NCI-H2196 treated with DMSO at 0.1 percent for 48 hours (cell line): ENCODE data around the gene CYP3A7.
"Not testable (repeated sequence)": the region's sequence is repeated elsewhere in the genome, so short reads cannot be mapped to it uniquely, and the experiment has no call there.

Source experiments
- DNase-seq: peaks from one replicate; lab custom pipeline; 2025; ENCODE audit not compliant: unreplicated experiment; lab: John Stamatoyannopoulos, UW

CYP3A7 gene

DNA sequence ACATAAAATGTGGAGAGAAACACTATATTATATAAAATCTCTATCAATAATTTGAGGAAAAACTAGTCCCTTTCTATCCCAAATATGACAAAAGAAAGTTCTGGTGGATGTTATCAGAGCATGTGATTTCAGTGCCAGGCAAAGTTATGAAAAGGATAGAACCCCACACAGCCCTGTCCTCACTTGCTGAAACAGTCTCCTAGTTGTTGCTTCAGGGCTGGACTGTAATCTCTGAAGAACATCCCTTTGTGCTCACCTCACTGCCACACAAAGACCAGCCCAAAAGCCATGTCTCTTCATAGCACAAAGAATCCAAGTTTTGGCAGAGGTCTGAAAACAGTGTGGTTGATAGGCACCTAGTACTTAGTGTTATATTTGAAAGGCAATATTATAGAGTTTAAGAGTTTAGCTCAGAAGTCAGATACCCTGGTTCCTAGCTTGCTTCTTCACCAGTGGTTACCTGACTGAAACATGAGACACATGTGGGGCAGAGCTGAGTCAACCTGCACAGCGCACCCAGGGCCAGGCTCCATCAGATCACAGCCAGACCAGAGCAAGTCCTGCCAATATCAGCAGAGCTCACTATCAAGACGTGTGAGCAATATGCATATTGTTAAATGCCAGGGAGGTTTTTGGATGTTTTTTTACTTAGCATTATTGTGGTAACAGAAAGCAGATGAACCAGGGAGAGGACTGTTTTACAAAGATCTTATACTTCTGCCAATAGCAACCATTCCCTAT, 25.0 kb downstream of the CYP3A7 start:
- DNase-seq, result no peak

DNA sequence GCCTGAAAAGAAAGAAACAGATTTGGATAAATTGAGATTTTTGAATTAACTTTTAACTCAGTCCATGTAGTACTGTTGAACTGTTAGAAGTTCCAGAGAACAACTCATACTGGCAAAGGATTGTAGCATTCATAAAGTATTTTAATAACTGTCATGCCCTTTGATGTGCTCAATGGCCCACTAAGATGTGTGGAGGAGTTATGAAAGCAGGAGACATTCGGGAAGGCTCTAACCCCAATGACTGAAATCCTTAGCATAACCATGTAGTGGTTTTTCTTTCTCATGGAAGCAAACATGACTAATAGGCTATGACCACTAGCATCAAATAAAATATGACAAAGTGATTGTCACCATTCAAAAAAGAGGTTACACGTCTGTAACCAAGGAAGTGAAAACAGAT, 25.7 kb downstream of the CYP3A7 start:
- no peak for DNase-seq

DNA sequence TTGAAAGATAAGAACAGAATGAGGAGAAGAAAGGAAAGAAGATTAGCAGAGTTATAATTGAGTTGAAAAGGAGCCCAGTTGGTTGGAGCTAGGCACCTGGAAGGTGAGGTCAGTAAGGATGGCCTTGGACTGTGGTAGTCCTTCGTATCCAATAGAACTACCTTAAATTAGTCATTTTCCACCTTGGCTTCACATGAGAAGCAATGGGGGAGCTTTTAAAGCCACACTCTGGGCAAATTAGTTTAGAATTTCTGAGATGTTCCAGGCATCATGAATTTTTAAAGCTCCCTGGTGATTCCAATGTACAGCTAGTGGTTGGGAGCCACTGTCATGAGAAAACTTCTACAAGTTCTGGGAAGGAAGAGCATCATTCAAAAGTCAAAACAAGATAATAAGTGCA, 27.9 kb downstream of the CYP3A7 start:
- no peak for DNase-seq

DNA sequence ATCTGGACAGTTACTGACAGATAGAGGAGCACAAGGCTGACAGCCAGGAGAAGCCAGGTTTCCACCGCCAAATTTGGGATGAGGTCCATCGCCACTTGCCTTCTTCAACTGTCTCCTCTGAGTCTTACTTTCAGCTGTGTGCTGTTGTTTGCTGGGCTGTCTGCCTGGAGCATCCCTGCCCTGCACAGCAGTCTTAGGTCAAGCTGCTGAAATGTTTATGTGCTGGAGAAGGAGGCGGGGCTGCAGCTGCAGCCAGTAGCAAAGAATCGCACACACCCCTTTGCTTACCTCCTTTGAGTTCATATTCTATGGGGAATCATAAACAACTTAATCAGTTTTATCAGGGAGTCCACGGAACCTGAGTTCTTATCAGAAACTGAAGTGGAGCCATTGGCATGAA, 35.0 kb downstream of the CYP3A7 start:
- DNase-seq, result no peak

DNA sequence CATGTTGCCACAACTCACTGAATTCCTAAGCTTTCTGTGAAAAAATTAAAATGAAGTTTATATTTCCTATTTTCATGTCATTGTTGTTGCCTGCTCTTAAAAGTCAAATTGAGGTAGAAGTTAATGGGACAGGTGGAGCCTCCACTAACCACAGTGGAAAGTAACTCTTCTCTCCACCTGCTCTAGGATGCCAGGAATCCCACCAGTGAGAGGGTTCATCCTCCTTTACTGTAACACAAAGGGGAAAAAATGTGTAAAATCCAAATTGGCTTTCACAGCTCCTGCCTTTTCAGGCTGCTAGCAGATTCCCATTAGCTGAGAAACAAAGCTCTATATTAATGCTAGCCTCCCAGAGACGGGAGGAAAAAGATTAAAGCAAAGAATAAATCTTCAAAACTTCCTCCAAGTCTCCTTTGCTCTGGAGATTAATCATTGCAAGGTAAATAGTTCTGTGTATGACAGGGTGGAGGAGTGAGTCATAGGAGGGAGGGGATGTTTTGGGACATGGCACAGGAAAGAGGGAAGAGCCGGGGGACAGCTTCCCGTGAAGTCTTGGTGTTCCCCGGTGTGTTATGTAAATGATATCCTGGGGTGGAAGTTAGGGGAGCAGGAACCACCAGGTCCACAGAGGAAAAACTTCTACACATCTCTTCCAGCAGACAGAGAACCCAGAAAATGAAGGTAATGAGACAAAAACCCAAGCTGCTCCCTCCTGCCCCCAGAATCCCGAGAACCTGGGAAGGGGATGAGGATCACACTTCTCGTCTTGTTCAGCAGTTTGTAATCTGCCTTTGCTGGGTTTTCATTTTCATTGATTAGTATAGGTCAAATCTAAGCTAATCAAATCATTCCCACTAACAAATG, 35.9 kb downstream of the CYP3A7 start:
- not testable (repeated sequence) for DNase-seq

DNA sequence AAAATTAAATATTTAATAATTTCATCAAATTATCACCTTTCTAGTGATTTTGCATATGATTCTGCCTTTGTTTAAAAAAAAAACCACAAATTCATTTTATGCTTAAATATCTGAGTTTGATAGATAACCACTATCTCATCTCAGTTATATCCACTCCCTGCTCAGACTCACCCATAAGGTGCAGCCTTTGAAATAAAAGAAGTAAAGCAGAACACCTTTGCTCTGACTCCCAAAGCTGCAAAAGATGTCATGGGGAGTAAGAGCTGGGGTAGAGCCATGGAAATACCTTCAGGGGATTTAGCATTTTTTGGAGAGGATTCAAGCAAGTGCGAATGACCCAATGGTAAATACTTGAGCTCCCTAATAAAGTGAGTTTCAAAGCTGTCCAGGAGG, 40.1 kb downstream of the CYP3A7 start:
- DNase-seq, result no peak

DNA sequence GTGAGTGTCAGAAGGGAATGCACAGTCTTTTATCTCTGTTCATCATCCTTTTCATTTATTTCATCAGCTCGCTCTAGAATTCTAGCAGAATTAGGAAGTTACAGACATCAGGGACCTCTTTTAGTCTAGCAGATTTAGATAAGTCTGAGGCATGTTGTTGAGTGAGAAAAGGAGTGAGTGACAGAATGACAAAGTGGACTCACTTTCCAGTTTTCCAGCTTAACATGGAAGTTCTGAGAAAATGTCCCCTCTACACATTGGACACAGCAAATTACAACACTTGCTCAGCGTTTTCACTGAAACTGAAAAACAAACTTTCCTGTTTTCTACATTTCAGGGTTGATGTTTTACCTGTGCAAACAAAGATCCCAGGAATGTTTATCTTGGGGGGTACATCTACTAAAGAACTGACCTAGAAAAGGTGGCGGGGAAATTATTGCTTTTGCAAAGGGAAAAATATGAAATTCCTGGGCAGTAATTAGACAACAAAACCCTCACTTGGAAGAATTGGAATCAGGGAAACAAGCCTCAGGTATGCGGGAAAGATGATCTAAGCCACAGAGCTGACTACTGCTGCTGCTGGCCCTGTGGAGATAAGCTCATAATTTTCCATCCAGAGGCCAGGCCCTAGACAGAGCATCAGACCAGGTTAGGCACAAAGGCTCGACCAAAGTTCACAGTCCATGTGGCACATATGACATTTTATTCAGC, 40.6 kb downstream of the CYP3A7 start:
- DNase-seq, result no peak

DNA sequence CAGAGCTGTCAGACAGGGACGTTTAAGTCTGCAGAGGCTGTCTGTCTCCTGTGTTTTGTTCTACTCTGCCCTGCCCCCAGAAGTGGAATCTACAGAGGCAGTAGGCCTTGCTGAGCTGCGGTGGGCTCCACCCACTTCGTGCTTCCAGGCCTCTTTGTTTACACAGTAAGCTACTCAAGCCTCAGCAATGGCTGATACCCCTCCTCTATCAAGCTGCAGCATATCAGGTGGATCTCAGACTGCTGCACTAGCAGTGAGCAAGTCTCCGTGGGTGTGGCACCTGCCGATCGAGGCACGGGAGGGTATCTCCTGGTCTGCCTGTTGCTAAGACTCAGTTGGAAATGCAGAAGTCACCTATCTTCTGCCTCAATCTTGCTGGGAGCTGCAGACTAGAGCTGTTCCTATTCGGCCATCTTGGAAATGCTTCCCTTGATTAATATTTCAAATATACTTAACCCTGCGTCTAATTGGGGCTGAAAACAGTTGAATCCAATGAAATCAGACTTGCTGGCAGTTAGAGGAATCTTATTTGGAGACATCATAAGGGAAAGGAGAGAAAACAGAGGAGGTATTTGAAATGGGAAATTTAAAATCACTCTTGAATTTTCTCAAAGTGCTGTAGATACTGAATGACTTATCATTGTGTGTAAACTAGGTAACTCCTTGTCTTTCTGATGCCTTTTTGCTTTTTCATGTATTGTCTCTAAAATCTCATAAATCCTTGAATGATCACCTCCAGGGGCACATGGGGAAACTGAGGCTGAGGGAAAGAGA, 41.4 kb downstream of the CYP3A7 start:
- no peak for DNase-seq

DNA sequence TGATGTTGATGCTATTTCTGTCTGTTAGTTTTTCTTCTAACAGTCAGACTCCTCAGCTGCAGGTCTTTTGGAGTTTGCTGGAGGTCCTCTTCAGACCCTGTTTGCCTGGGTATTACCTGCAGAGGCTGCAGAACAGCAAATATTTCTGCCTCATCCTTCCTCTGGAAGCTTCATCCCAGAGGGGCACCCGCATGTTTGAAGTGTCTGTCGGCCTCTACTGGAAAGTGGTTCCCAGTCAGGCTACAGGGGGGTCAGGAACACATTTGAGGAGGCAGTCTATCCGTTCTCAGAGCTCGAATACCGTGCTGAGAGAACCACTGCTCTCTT, 41.9 kb downstream of the CYP3A7 start:
- DNase-seq, result no peak

DNA sequence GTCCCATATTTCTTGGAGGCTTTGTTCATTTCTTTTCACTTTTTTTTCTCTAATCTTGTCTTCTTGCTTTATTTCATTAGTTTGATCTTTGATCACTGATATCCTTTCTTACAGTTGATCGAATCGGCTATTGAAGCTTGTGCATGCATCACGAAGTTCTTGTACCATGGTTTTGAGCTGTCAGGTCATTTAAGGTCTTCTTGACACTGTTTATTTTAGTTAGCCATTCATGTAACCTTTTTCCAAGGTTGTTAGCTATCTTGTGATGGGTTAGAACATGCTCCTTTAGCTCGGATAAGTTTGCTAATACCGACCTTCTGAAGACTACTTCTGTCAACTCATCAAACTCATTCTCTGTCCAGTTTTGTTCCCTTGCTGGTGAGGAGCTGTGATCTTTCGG, 42.4 kb downstream of the CYP3A7 start:
- not testable (repeated sequence) for DNase-seq

DNA sequence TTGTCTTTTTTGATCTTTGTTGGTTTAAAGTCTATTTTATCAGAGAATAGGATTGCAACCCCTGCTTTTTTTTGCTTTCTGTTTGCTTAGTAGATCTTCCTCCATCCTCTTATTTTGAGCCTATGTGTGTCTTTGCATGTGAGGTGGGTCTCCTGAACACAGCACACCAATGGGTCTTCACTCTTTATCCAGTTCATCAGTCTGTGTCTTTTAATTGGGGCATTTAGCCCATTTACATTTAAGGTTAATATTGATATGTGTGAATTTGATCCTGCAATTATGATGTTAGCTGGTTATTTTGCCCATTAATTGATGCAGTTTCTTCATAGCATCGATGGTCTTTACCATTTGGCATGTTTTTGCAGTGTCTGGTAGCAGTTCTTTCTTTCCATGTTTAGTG, 43.3 kb downstream of the CYP3A7 start:
- not testable (repeated sequence) for DNase-seq

DNA sequence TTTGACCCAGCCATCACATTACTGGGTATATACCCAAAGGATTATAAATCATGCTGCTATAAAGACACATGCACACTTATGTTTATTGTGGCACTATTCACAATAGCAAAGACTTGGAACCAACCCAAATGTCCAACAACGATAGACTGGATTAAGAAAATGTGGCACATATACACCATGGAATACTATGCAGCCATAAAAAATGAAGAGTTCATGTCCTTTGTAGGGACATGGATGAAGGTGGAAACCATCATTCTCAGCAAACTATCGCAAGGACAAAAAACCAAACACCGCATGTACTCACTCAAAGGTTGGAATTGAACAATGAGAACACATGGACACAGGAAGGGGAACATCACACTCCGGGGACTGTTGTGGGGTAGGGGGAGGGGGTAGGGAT, 44.1 kb downstream of the CYP3A7 start:
- DNase-seq, result not testable (repeated sequence)

DNA sequence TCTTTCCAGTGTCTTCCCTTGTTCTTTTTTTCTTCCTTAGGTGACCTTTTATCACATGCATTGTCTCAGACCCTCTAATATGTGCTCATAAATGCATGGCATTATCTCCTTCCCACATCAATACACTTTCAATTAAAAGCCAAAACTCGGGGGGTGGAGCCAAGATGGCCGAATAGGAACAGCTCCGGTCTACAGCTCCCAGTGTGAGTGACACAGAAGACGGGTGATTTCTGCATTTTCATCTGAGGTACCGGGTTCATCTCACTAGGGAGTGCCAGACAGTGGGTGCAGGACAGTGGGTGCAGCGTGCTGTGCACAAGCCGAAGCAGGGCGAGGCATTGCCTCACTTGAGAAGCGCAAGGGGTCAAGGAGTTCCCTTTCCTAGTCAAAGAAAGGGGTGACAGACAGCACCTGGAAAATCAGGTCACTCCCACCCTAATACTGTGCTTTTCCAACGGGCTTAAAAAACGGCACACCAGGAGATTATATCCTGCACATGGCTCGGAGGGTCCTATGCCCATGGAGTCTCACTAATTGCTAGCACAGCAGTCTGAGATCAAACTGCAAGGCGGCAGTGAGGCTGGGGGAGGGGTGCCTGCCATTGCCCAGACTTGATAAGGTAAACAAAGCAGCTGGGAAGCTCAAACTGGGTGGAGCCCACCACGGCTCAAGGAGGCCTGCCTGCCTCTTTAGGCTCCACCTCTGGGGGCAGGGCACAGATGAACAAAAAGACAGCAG, 49.0 kb downstream of the CYP3A7 start:
- DNase-seq, result not testable (repeated sequence)

DNA sequence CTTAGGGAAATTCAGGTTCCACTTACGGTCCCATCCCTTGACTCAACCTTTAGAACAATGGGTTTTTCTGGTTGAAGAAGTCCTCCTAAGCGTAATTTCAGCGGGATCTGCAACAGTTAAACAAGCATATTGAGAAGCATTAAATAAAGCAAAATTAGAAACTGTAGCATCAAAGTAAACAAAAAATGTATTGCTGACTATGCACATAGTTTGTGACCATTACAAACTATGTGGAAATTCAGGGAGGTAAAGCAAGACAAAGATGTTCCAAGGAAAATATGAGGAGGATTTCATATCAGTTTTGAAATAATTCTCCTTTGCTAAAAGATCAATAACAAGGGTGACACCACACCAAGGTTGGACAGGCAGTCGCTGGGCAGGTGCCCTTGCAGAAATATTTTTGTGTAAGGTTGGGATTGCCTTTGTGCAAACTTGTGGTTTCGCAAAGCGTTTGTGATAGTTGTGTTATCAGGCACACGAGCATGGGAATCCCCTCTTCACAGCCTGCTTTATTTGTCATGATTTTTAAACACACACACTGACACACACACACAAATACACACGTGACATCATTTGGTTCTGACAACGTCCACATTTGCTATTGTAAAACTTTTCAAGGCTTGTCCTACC, 49.8 kb downstream of the CYP3A7 start:
- no peak for DNase-seq

DNA sequence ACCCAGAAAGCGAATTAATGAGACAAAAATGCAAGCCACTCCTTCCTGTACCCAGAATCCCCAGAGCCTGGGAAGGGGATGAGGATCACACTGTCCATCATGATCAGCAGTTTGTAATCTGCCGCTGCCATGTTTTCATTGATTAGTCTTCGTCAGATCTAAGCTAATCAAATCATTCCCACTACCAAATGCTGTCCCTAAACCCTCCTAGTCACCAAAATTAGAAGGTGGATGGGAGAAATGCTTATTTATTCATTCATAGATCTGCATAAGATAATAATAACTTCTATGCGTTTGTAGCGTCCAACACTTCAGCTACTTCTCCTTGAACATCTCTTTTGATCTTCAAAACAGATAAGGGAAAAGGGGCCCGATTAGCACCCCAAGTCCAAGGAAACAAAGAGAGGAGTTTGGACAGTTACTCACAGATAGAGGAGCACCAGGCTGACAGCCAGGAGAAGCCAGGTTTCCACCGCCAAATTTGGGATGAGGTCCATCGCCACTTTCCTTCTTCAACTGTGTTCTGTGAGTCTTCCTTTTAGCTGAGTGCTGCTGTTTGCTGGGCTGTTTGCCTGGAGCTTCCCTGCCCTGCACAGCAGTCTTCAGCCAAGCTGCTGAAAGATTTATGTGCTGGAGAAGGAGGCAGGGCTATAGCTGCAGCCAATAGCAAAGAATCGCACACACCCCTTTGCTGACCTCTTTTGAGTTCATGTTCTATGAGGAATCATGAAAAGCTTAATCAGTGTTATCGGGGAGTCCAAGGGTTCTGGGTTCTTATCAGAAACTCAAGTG, 55.4 kb downstream of the CYP3A7 start, which contains the start of gene CYP3A5:
Gene CYP3A5, minus strand, starts transcription at position 597 of the 792 bp plus-strand sequence. Its CDS starts 100 bp downstream, at position 497.
- no peak for DNase-seq

DNA sequence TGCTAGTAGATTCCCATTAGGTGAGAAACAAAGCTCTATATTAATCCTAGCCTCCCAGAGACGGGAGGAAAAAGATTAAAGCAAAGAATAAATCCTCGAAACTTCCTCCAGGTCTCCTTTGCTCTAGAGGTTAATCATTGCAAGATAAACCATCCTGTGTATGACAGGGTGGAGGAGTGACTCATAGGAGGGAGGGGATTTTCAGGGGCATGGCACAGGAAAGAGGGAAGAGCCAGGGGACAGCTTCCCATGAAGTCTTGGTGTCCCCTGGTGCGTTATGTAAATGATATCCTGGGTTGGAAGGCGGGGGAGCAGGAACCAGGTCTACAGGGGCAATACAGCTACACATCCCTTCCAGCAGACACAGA, 56.0 kb downstream of the CYP3A7 start:
- no peak for DNase-seq

DNA sequence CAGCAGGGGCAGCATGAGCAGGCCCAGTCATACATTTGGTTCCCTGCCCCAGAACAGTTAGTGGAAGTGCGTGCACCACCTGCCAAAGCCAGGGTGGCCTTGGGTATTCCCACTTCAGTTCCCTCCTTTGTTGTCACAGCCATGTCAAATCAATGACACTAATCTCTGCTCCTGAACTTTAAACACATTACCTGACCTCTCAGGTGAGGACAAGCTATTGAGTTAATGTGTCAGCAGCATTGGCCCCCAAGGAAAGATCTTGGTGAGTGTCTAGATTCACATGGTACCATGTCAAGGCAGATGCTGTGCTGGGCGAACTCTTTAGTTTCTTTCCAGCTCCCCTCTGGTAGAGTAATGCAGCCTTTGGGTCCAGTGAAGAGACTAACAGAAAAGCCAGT, 57.3 kb downstream of the CYP3A7 start:
- DNase-seq, result no peak

DNA sequence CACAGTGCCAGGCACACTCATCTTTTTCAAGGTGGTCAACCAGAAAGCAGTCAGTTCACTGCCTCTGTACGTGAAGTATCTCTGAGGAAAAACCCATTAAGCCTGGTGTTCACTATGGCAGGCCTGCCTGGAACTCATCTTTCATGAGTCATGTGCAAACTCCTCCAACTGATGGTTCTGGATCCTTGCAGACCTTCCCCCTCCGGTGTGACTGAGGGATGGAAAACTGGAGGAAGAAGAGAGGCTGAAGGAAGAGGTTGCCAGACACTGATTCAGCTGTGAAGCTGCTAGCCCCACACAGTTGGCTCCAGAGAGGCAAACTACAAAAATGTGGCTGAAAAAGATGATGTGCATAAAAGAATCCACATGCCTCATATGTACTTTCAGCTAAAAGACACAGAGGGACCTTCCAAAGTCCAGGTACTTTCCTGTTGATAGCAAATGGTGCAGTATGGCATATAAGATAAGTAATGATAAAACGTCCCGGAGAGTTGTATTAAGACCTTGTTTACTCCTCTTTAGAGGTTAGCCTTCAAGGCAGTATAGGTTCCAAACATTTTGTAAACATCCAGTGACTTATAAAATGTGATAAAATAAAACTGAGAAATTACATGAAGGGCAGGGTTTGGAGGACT, 57.9 kb downstream of the CYP3A7 start:
- DNase-seq, result no peak
